Measurements from ENCODE around the gene HOXB9. TPM values are rescaled to one million over a fixed set of nuclear protein-coding genes. Genes with fewer than 3 reads are reported as not detected.

Gene HOXB9
- total RNA-seq (2021; fragmentation: NEBNext Ultra II Directional; extraction: Animal tissue kit (Norgen Biotek cat#: 25700)) = not detected
- long read RNA-seq = 0 reads

DNA sequence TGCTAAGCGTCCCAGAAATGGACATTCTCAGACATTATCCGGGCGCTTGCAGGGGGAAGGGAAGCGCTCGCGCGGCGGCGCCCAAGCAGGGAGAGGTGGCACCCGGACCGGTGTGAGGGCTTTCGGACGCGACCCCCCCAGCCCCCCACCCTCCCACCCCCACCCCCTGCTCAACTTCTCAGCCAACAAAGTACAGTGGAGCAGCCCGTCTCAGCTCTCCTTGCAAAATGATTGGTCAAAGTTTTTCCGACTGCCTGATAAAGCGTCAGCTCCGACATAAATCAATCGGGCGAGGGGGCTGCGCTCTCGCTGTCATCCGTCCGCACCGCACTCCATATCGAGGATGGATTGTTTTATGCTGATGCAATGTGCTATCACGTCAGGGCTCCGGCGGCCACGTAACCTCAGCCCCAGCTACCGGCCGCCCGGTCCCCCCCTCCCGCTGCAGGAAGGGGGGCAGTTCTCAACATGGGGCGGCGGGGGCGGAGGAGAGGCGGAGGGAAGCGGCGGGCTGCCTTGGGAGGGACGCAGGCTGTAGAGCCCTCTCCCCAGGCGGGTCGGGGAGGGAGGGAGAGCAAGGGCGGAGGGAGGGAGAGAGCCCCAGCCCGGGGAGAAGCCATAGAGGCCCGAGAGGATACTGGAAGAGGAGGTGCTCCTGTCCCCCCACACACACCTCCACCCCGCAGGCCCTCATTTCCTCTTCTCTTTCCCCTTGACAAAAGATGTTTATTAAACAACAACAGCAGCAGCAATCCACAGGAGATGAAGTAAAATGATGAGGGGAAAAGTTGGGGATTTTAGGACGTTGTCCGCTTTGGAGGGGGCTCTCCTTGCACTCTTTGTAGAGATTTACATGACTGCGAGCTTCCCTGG, at the start of gene HOXB9:
HOXB9 (minus strand) TSS at position 114 of the 873 bp plus-strand sequence; CDS start at position 25, 89 bp downstream.
- DNase-seq = no peak
- Mint-ChIP-seq H3K9me3 (no peaks in the 10 kb centered on the region), H3K27ac (no peak within 1 kb of the TSS), H3K27me3 (ENCODE audit: insufficient read depth) (peaks cover 75% of the 10 kb centered on the region), H3K36me3 (ENCODE audit: low read depth) (no peaks in the 10 kb centered on the region), H3K4me1 (ENCODE audit: low read depth) (no peaks in the 10 kb centered on the region), H3K4me3 (no peak within 1 kb of the TSS)
- TF ChIP-seq, protein P1, sequence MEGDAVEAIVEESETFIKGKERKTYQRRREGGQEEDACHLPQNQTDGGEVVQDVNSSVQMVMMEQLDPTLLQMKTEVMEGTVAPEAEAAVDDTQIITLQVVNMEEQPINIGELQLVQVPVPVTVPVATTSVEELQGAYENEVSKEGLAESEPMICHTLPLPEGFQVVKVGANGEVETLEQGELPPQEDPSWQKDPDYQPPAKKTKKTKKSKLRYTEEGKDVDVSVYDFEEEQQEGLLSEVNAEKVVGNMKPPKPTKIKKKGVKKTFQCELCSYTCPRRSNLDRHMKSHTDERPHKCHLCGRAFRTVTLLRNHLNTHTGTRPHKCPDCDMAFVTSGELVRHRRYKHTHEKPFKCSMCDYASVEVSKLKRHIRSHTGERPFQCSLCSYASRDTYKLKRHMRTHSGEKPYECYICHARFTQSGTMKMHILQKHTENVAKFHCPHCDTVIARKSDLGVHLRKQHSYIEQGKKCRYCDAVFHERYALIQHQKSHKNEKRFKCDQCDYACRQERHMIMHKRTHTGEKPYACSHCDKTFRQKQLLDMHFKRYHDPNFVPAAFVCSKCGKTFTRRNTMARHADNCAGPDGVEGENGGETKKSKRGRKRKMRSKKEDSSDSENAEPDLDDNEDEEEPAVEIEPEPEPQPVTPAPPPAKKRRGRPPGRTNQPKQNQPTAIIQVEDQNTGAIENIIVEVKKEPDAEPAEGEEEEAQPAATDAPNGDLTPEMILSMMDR (IDR thresholded peaks at IDR 0.05) = no peak

DNA sequence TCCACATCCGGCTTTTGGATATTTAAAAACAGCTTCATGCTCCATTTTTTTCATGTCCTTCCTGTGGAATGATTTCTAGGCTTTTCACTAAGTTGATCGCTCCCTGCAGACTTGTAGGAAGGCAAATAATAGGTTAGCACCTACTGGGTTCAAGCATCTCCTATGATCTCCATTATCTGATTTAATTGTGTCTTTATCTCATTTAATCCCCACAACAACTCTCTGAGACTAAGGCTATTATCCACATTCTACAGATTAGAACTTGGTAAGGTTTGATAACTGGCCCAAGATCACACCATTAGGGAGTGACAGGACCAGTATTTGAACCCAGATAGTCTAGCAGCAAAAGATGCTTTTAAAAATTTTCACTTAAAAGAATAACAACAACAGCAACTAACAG, 46.2 kb upstream of the HOXB9 start:
- Mint-ChIP-seq H3K4me1 (ENCODE audit: low read depth) (peaks cover 10% of the 10 kb centered on the region; the same call in 1 of the 2 replicates), H3K27me3 (ENCODE audit: insufficient read depth) (peaks cover 30% of the 10 kb centered on the region), H3K36me3 (ENCODE audit: low read depth) (no peaks in the 10 kb centered on the region), H3K9me3 (no peaks in the 10 kb centered on the region), H3K4me3 (peak overlapping the region; percentile 9; the same call in 1 of the 2 replicates), H3K27ac (no peak overlapping the region)
- no peak for DNase-seq
- TF ChIP-seq, protein P1 (IDR thresholded peaks at IDR 0.05) = no peak

DNA sequence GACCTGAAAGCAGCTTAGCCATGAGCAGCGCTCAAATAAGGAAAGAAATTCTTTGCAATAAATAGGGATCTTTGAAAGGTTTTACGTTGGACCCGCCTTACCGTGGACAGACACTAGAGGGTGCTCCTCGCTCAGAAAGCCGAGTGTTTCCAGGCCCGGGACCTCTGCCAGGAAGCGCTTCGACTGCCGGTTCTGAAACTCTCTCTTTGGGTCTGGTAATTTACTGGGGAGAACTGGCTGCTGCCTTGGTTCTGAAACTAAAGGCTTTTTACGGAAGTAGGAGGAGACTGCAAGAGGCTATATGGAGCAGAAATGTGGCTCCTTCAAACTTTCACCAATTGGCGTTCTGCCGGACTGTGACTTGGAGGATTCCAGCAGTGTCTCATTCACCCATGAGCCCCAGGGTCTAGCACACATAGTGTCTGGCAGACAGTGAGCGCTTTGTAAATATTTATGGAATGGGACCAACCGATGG, 45.6 kb upstream of the HOXB9 start:
- Mint-ChIP-seq H3K9me3 (no peaks in the 10 kb centered on the region), H3K36me3 (ENCODE audit: low read depth) (no peaks in the 10 kb centered on the region), H3K4me3 (peak overlapping the region; percentile 87), H3K4me1 (ENCODE audit: low read depth) (peaks cover 10% of the 10 kb centered on the region; the same call in 1 of the 2 replicates), H3K27ac (peak overlapping the region; percentile 12), H3K27me3 (ENCODE audit: insufficient read depth) (peaks cover 28% of the 10 kb centered on the region)
- peak; percentile 70 for DNase-seq
- TF ChIP-seq, protein P1 (IDR thresholded peaks at IDR 0.05) = peak; percentile 91

DNA sequence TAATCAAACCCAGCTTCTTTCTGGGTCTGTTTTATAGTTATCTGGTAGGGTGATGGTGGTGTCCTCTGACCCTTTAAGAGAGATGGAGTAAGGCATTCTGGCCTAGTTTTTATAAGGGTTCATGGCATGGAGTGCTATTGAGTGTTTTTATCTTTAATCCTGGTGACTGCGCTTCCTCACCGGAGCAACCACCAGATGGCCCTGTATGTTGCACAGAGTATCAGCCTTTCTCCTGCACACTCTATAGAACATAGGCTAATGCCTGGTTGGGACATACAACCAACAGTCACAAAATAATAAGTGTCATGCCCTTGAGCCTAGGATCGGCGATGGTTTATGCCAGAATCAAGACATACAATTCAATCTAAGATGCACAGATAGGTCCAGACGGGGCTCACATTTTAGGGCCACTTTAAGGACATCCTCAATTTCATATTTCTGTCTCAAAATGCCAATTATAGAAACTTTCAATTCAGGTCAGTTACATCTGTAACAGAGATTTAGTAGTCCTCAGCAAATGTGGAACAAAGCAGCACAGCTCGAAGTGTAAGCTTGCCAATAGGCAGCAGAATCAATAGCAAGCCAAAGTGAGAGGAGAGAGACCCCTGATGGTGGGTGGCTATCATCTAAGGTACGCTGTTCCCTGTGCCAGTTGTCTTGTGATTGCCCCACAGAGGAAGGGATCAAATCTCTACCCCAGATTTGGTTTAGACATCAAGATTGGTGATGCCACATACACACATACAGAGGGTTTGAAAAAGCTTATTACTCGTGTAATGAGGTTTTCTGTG, 37.2 kb upstream of the HOXB9 start:
- Mint-ChIP-seq H3K36me3 (ENCODE audit: low read depth) (no peaks in the 10 kb centered on the region), H3K27ac (no peak overlapping the region), H3K4me3 (no peak overlapping the region), H3K9me3 (no peaks in the 10 kb centered on the region), H3K4me1 (ENCODE audit: low read depth) (no peaks in the 10 kb centered on the region), H3K27me3 (ENCODE audit: insufficient read depth) (peaks cover 30% of the 10 kb centered on the region)
- DNase-seq = no peak
- TF ChIP-seq, protein P1 (IDR thresholded peaks at IDR 0.05) = peak; percentile 23; the same call in 1 of the 2 replicates

DNA sequence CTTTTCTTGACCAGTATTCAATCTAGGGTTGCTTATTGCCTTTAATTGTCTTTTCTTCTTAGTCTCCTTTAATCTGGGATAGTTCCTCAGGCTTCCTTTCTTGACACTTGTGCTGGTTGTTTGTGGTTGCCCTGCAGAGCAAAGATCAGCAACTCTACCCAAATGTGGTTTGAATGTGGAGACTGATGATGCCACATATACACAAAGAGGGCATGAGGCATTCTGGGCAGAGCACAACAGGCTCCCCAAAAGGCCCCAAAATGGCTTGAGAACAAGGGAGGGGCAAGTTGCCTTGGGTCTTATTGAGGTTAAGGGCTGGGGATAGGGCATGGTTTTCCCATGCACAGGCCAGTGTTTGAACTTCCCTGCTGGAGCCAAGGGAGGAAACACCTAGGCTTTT, 29.8 kb upstream of the HOXB9 start:
- DNase-seq = no peak
- no peaks in the 10 kb centered on the region for H3K36me3 Mint-ChIP-seq (ENCODE audit: low read depth)
- peaks cover 35% of the 10 kb centered on the region for H3K27me3 Mint-ChIP-seq (ENCODE audit: insufficient read depth)
- H3K9me3 Mint-ChIP-seq = no peaks in the 10 kb centered on the region
- H3K27ac Mint-ChIP-seq = no peak overlapping the region
- no peaks in the 10 kb centered on the region for H3K4me1 Mint-ChIP-seq (ENCODE audit: low read depth)
- no peak overlapping the region for H3K4me3 Mint-ChIP-seq
- TF ChIP-seq, protein P1 (IDR thresholded peaks at IDR 0.05) = no peak
